HG02870 (cell line): Measurements from ENCODE around the gene ATP8A2.
A peak's percentile ranks its signal among the peaks of the same experiment; 100 is the strongest.

ENCODE experiments used
- ATAC-seq: cut with Tn5 transposase; IDR thresholded peaks from one replicate; pipeline ENCODE4 v1.9.1; 2021; ENCODE audit warnings: mild to moderate bottlenecking, moderate library complexity; ENCODE audit not compliant: unreplicated experiment

Gene ATP8A2

DNA sequence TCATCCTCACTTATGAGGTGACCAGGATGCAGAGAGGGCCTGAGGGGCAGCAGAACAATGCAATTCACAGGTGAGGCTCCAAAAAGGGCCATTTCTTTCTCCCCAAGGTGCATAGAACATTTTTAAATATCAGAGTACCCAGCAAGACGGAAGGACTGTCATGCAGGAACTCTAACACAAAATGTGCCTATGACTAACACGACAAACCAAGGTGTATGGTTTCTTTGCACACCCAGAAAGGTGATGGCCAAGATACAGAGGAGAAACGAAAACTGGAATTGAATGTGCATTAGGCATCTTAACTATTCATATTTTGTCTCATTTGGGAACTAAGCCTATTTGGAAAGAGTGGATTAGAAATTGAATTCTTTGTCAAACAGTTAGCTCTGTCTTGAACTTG is 650.2 kb downstream of the ATP8A2 start:
- no peak for ATAC-seq

GRCh38 chr13:26022538-26023292 is 650.9 kb downstream of the ATP8A2 start:
- ATAC-seq, result no peak

DNA sequence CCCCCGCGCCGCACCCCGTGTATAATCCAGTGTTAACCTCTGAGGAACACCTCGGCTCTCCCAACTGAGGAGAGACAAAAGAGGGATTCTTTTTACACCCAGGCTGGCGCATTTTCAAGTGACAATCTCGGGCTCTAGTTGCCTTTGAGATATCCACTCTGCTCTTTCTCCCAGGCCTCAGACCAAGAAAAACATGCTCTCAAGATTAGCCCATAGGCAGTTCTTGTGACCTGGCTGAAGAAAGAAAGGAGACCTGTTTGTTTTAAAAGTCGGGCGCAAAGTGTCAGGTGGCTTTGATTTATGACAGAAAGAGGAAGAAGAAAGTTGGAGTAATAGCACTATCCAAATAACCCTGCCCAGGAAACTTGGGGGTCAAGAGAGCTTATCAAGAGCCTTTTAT is 652.8 kb downstream of the ATP8A2 start:
- no peak for ATAC-seq

GRCh38 chr13:26025196-26025595 is 653.4 kb downstream of the ATP8A2 start:
- no peak for ATAC-seq

- ATAC-seq, result no peak
Measured at GRCh38 chr13:26025771-26026170, 654.0 kb downstream of the ATP8A2 start.

GRCh38 chr13:26026211-26026610 is 654.4 kb downstream of the ATP8A2 start:
- no peak for ATAC-seq

GRCh38 chr13:26029581-26030136 is 657.9 kb downstream of the ATP8A2 start:
- ATAC-seq, result no peak

- no peak for ATAC-seq
Measured at GRCh38 chr13:26030331-26030730, 658.6 kb downstream of the ATP8A2 start.

DNA sequence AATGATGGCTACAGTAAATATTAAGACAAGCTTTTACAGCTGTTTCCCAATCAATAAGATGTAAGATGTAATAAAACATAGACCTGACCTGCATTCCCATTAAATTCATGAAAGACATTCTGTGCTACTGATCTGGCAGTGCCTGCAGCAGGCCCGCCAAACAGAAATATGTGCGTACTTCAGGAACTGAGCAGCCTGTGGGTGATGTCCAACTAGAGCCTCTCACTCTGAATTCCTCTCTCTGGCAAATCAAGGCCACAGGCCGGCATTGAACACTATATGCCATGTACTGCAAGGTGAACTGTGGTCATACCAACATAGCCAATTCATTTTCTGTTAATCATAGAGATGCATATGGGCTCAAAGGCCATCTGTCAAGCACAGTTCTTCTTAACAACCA is 662.2 kb downstream of the ATP8A2 start:
- ATAC-seq, result no peak

DNA sequence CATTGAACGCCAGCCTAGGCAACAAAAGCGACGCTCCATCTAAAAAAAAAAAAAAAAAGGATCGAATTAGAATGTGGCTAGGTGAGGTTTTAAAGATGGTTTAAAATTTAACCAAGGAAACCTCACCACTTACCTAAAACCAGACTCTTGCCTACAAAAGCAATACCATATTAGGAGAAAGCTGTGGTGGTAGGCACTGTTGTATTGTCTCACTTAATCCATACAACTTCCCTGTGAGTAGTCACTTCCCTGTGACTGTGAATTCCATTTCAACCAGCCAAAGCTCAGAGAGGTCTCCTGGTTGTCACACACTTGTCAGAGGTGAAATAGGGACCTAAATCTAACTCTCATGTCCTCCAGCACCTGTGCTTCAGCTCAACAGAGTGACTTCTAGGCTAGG is 664.6 kb downstream of the ATP8A2 start:
- no peak for ATAC-seq

DNA sequence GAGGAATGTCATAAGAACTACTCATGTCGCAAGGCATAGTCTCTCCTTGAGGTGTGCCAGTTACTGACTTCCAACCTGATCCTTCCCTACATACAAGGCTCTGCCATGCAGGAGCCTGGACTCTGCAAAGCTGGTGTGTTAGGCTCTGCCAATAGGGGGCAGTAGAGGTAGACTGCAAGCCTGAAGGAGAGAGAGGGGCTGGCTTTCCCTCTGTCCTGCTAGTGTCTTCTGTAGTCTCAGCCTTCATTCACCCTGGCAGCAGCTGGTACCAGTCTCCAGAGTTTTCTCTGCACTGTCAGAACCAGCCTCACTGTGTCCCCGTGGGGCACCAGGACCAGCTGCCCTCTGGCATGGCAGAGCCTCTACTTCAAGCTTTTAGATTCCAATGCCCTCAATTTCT is 665.5 kb downstream of the ATP8A2 start:
- no peak for ATAC-seq

GRCh38 chr13:26038931-26039475 is 667.2 kb downstream of the ATP8A2 start:
- no peak for ATAC-seq

DNA sequence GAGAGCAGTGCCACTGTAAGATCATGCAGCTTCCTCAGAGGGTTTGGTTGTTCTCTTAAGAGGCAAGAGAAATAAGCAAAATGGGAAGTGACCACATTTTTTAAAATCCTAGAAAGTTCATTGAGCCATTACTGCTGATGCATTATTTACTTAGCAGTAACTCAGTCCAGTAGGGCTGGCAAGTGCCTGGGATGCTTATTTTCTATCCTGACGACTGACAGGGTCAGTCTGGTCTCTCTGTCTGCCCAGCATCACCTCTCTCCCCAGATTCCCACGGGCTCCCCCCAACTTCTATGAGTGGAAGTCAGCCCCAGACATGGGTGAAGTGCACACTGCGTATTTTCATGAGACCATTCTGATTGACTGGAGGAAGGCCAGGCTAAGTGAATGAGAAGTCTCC is 669.7 kb downstream of the ATP8A2 start:
- ATAC-seq, result no peak

DNA sequence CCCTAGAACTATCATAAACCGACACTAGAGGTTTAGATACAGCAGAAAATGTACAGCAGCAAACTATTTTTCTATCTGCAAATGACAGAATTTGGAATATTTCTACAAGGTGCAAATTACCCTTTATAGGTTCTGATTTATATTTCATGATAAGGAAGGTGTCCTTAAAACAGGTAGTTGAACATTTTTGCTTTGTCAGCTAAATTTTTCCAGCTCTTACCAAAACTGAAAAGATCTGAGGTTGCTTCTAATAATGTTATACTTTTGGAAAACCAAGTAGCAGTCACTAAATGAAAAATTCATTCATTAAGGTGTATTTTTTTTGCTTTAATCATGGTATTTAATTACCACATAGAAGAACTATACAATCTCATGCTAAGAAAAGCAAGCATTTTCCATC is 671.0 kb downstream of the ATP8A2 start:
- no peak for ATAC-seq

DNA sequence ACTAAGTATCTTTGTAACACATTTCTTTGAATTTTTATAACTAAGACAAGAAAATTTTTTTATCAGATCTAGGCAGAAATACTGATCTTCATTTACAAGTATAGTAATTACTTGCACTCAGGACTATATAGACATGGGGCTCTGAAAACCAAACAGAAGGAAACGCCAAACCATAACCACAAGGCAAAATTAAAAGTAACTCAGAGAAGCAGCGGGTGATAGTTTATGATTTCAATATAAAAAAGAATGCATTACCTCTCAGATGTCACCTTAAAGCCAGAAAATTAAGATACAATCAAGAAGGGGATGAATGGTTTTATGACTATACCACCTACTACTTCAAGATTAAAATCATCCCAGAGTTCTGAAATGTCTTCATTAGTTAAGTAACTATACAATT is 673.4 kb downstream of the ATP8A2 start:
- no peak for ATAC-seq

DNA sequence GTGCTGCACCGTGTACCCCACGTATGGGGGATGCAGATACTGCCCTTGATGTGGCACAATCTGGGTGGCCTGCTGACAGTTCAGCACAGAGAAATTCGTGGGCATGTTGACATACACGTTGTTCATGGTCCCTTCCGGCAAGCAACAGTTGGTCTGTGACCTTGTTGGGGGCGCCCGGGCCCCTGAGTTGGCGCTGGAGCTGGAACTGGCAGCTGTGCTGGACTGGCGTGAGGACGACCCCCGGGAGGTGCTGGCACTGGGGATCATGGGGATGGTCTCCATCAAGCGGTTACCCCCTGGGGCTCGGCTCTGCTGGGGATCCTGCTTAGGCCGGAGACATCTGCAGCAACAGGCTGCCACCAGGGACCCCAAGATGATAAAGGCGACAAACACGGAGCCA is 674.9 kb downstream of the ATP8A2 start:
- ATAC-seq, result no peak

GRCh38 chr13:26047040-26047439 is 675.3 kb downstream of the ATP8A2 start:
- ATAC-seq, result no peak

DNA sequence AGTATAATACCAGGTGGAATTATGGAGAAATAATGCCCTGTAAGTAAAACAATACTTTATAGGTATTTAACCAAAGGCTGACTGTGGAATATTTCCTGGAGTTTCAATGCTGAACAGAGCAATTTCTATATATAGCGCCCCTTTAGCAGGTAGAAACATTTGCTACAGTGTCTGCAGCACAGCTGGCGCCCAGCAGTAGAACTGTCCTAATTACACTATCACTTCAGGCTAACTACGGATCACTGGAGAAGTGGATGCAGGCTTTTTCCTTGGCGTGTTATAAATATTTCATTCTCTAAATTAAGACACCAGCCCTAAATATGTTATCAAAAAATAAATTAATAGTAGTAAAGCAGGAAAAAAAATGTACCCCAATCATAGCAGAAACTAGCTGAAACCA is 677.0 kb downstream of the ATP8A2 start:
- ATAC-seq, result no peak

DNA sequence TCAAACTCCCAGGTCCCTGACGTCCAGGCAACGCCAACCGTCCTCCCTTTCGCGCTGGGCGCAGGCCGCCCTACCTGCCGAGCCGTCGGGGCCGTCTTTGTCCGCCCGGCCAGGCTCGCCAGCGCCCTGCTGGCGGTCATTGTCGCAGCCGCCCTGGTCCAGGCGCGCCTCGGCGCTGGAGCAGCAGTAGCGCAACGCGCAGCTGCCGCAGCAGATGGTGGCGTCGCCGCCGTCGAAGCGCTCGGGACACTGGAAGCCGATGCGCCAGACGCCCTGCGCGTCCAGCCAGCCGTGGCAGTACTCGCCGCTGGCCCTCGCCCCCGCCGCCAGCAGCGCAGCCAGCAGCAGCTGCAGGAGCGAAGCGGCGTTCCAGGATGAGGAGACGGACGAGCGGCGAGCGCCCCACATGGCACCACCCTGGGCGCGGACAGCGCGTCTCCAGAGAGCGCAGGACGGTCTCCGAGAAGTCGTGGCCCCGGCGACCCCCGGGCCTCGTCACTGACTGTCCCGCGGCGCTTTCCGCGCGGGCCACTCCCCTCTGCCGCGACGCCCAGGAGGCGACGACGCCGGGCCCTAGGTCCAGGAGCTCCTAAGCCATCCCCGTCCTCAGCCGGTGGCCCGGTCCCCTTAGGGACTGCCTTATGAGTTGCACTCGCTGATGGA is 678.9 kb downstream of the ATP8A2 start:
- ATAC-seq, result no peak

DNA sequence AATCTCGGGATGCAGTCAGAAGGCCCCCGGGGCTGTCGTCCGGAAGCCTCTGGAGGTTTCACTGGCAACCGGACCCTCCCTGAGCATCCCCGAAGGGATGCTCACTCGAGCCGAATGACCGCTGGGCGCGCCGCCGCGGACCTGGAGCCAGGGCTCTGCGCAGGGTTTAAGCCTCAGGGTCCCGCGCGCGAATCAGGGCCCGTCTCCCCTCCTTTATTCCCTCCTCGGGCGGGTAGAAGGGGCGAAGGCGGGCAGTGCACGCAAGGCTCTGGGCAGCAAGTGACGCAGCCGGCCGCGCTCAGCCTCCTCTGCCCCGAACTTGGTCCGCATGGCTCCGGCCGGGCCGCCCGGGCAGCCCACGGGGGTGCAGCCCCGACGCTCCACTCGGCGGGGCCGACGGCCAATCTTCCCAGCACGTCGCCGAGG is 679.5 kb downstream of the ATP8A2 start:
- ATAC-seq, result no peak

DNA sequence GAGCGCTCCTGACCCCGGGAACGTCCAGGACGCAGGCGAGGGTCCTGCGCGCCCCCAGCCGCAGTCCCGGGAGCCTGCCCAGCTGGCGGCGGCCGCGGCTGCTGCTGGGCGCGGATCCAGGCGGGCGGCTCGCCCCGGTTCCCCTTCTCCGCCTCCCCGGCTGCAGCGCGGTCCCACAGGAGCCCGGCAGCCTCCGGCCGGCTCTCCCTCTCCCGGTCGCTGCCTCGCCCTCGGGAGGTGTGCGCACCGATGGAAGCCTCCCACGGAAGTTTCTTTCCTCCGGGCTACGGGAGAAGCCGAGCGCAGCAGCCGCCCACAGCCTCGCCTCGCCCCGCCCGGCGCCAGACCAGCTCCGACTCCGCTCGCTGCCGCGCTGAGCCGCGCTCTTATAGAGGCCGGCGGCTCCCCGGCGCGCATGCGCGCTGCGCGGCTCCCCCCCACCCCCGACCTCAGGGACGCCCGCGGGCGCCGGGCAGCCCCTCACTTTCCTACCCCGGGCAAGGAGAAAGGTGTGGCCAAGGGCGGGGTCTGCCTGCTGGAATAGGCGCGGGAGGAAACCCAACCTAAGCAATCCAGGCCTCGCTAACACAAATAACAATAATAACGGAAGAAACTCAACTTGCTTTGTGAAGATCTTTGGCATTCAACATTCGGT is 680.0 kb downstream of the ATP8A2 start, which contains the start of gene SHISA2:
TSS of gene SHISA2 (minus strand) at position 360 of the 655 bp plus-strand sequence. CDS start 1,041 bp downstream, outside the sequence.
- ATAC-seq, result peak; percentile 51
